MM.1S (cell line): ENCODE results near the gene CREBZF.

Experiments
- DNase-seq: peaks from one replicate; pipeline ENCODE4 v3.0.0-alpha.2; 2015
- H2AFZ ChIP-seq: fragments of 300-600 bp; sonication (generic); 2 replicates; pipeline ENCODE4 v1.6.0; 2016; ENCODE audit warnings: antibody characterized with exemption, low read length
- H3F3A ChIP-seq: fragments of 300-600 bp; sonication (generic); 2 replicates; pipeline ENCODE4 v1.6.1; 2016; ENCODE audit warnings: mild to moderate bottlenecking, antibody characterized with exemption, low read length, moderate library complexity, mixed read lengths; ENCODE audit not compliant: insufficient read depth
- H3K27ac ChIP-seq: fragments of 300-600 bp; sonication (generic); 2 replicates; pipeline ENCODE4 v1.5.1; 2016; ENCODE audit warnings: mild to moderate bottlenecking, low read length
- H3K27me3 ChIP-seq: fragments of 300-600 bp; sonication (generic); replicated peaks from 2 replicates; pipeline ENCODE4 v1.6.0; 2016; ENCODE audit warnings: low read length; ENCODE audit not compliant: insufficient read depth
- H3K36me3 ChIP-seq: fragments of 300-600 bp; sonication (generic); replicated peaks from 2 replicates; pipeline ENCODE4 v1.6.1; 2016; ENCODE audit warnings: mild to moderate bottlenecking, low read length, mixed read lengths; ENCODE audit not compliant: insufficient read depth
- H3K4me1 ChIP-seq: fragments of 300-600 bp; sonication (generic); 2 replicates; pipeline ENCODE4 v1.6.1; 2016; ENCODE audit warnings: low read length, mixed read lengths
- H3K4me2 ChIP-seq: fragments of 300-600 bp; sonication (generic); 2 replicates; pipeline ENCODE4 v1.6.0; 2016; ENCODE audit warnings: low read depth, low read length
- H3K4me3 ChIP-seq: fragments of 300-600 bp; sonication (generic); 2 replicates; pipeline ENCODE4 v1.5.1; 2016; ENCODE audit warnings: low read length, mixed read lengths
- H3K79me2 ChIP-seq: fragments of 300-600 bp; sonication (generic); 2 replicates; pipeline ENCODE4 v1.6.1; 2016; ENCODE audit warnings: mixed run types, low read length, mixed read lengths
- H3K9ac ChIP-seq: fragments of 300-600 bp; sonication (generic); 2 replicates; pipeline ENCODE4 v1.6.1; 2016; ENCODE audit warnings: low read length, mixed read lengths
- H3K9me2 ChIP-seq: fragments of 300-600 bp; sonication (generic); replicated peaks from 2 replicates; pipeline ENCODE4 v1.6.1; 2016; ENCODE audit warnings: mild to moderate bottlenecking, low read length, mixed read lengths; ENCODE audit not compliant: insufficient read depth
- H3K9me3 ChIP-seq: fragments of 300-600 bp; sonication (generic); replicated peaks from 2 replicates; pipeline ENCODE4 v1.6.1; 2016; ENCODE audit warnings: mild to moderate bottlenecking, low read length, mixed read lengths; ENCODE audit not compliant: insufficient read depth
- H4K20me1 ChIP-seq: fragments of 300-600 bp; sonication (generic); 2 replicates; pipeline ENCODE4 v1.6.1; 2016; ENCODE audit warnings: mild to moderate bottlenecking, low read length, moderate library complexity, mixed read lengths; ENCODE audit not compliant: insufficient read depth
- CTCF ChIP-seq: fragments of 300-600 bp; sonication (generic); IDR thresholded peaks from 2 replicates; pipeline ENCODE4 v1.5.1; 2016; ENCODE audit warnings: antibody characterized with exemption, low read length, mixed read lengths
- EZH2 ChIP-seq: fragments of 300-600 bp; sonication (generic); optimal IDR thresholded peaks from 2 replicates; pipeline ENCODE3; 2017; ENCODE audit warnings: low read depth, mild to moderate bottlenecking, antibody characterized with exemption, low read length, mixed read lengths
- EZH2phosphoT487 ChIP-seq: fragments of 300-600 bp; sonication (generic); IDR thresholded peaks from 2 replicates; pipeline ENCODE4 v1.6.1; 2018; ENCODE audit warnings: antibody characterized with exemption, low read length

CREBZF gene

GRCh38 chr11:85663753-85664614, 945 bp downstream of the CREBZF start:
- peak overlapping the region; percentile 97 for H3K4me3 ChIP-seq
- peaks cover 12% of the 10 kb centered on the region; the same call in 1 of the 2 replicates for H3K36me3 ChIP-seq
- peak overlapping the region; percentile 96 for H3K9ac ChIP-seq
- peak; percentile 54 for TF ChIP-seq CTCF
- no peak for TF ChIP-seq EZH2phosphoT487
- peak overlapping the region; percentile 44 for H2AFZ ChIP-seq
- H3K4me1 ChIP-seq, result peaks cover 18% of the 10 kb centered on the region
- H3K79me2 ChIP-seq, result peaks cover 58% of the 10 kb centered on the region
- H3F3A ChIP-seq, result peaks cover 11% of the 10 kb centered on the region; the same call in 1 of the 2 replicates
- no peaks in the 10 kb centered on the region for H3K9me2 ChIP-seq
- no peaks in the 10 kb centered on the region for H3K9me3 ChIP-seq
- peaks cover 33% of the 10 kb centered on the region for H4K20me1 ChIP-seq
- H3K27ac ChIP-seq, result peak overlapping the region; percentile 91
- H3K27me3 ChIP-seq, result no peaks in the 10 kb centered on the region
- peak overlapping the region; percentile 89 for H3K4me2 ChIP-seq
- peak; percentile 81 for DNase-seq

GRCh38 chr11:85663080-85663752, 1.7 kb downstream of the CREBZF start:
- H3K27me3 ChIP-seq, result no peaks in the 10 kb centered on the region
- peak; percentile 20 for DNase-seq
- TF ChIP-seq EZH2 (no peak), CTCF (no peak), EZH2phosphoT487 (no peak)
- H3K27ac ChIP-seq, result peak overlapping the region; percentile 91; the same call in 1 of the 2 replicates
- 0 out of 2 replicates have a peak overlapping the region, but pooled peaks have one; percentile 25 for H2AFZ ChIP-seq
- peaks cover 11% of the 10 kb centered on the region; the same call in 1 of the 2 replicates for H3F3A ChIP-seq
- no peaks in the 10 kb centered on the region for H3K9me3 ChIP-seq
- H3K9me2 ChIP-seq, result no peaks in the 10 kb centered on the region
- H3K4me1 ChIP-seq, result peaks cover 18% of the 10 kb centered on the region
- peaks cover 37% of the 10 kb centered on the region for H4K20me1 ChIP-seq
- peak overlapping the region; percentile 89 for H3K4me2 ChIP-seq
- H3K4me3 ChIP-seq, result peak overlapping the region; percentile 97
- peaks cover 15% of the 10 kb centered on the region; the same call in 1 of the 2 replicates for H3K36me3 ChIP-seq
- H3K79me2 ChIP-seq, result peaks cover 66% of the 10 kb centered on the region
- H3K9ac ChIP-seq, result peak overlapping the region; percentile 96

GRCh38 chr11:85661972-85662664, 2.8 kb downstream of the CREBZF start:
- Histone ChIP-seq H3K27me3 (no peaks in the 10 kb centered on the region), H4K20me1 (peaks cover 37% of the 10 kb centered on the region)

More at GRCh38 chr11:85661972-85662664, 2.8 kb downstream of the CREBZF start:
- no peaks in the 10 kb centered on the region for H3K9me2 ChIP-seq
- TF ChIP-seq EZH2phosphoT487 (no peak), CTCF (no peak), EZH2 (no peak)
- no peak for DNase-seq
- H3K4me3 ChIP-seq, result peak overlapping the region; percentile 97
- peaks cover 18% of the 10 kb centered on the region for H3K36me3 ChIP-seq
- no peak overlapping the region for H2AFZ ChIP-seq
- peak overlapping the region; percentile 96; the same call in 1 of the 2 replicates for H3K9ac ChIP-seq
- peaks cover 77% of the 10 kb centered on the region for H3K79me2 ChIP-seq
- peaks cover 11% of the 10 kb centered on the region; the same call in 1 of the 2 replicates for H3F3A ChIP-seq
- no peaks in the 10 kb centered on the region for H3K9me3 ChIP-seq
- no peak overlapping the region for H3K27ac ChIP-seq
- peak overlapping the region; percentile 89 for H3K4me2 ChIP-seq
- H3K4me1 ChIP-seq, result peaks cover 18% of the 10 kb centered on the region
